ENCODE results near the gene ZNF599. TPM values are rescaled to one million over a fixed set of nuclear protein-coding genes. Genes with fewer than 3 reads are reported as not detected.

The ZNF599 gene
- total and polyA plus RNA-seq, 4 experiments from 2014 or later, result 8.0 to 10.7 (median 9.9) TPM

DNA sequence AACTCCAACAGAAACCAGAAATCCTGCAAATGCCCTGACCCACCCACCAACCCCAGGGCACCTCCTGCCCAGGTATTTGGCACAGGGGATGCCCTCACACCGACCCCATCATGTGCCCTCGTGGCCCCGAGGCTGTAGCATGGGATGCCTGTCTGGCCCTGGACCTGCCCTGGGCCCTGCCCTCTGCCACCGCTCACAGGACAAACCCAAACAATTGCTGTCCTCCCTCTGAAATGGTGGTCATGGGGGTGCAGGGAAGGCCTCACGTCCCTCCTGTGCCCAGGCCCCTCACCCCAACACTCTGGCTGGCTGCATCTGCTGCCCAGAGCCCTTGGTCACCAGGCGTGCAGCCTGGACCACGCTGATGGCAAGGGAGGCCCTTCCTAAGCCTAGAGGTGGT, 41.1 kb downstream of the ZNF599 start:
- H3K36me3 Mint-ChIP-seq, result peaks cover 19 to 25% of the 10 kb centered on the region in 2 donors
- no peaks in the 10 kb centered on the region for H3K36me3 ChIP-seq (ENCODE audit: insufficient read depth, low read length)
- no peaks in the 10 kb centered on the region for H3K27me3 ChIP-seq (ENCODE audit: insufficient read depth, low read length)
- intact Hi-C loops (cut with micrococcal nuclease), result loop anchor here (5.0 kb wide), 1 partner anchor 280 kb away; no protein-coding TSS in a partner anchor
- POLR2A ChIA-PET (ENCODE audit: partially characterized antibody), result interaction anchor here (1.9 kb wide), 1 partner anchor 56 kb away, joined by 4 read pairs; no protein-coding TSS in a partner anchor
- no peaks in the 10 kb centered on the region for H3K9me3 ChIP-seq (ENCODE audit: control insufficient read depth in 1 of 2, low read length in 2 of 2)
- CTCF ChIA-PET (ENCODE audit: partially characterized antibody), result no interaction called here
- peaks cover 8 to 10% of the 10 kb centered on the region in 2 donors for H3K27me3 Mint-ChIP-seq
- H3K9me3 Mint-ChIP-seq, result peaks cover 0 to 12% (median 7%) of the 10 kb centered on the region in 8 donors
- no peak overlapping the region for H3K27ac ChIP-seq (ENCODE audit: low read depth, low read length)
- no peak for DNase-seq
- H3K4me3 Mint-ChIP-seq, result peak overlapping the region in 5 of 8 donors; percentile 4 to 50 (median 38)
- peaks cover 26% of the 10 kb centered on the region for H3K4me1 ChIP-seq (ENCODE audit: insufficient read depth, low read length)
- peaks cover 15 to 36% (median 26%) of the 10 kb centered on the region in 4 donors for H3K4me1 Mint-ChIP-seq
- peak overlapping the region in 1 of 7 donors; percentile 19 for H3K27ac Mint-ChIP-seq
- H3K4me3 ChIP-seq (ENCODE audit: low read length in 2 of 2), result no peak overlapping the region

GRCh38 chr19:34731019-34731829, 41.8 kb downstream of the ZNF599 start:
- H3K27me3 ChIP-seq (ENCODE audit: insufficient read depth, low read length), result no peaks in the 10 kb centered on the region
- peaks cover 0 to 7% (median 4%) of the 10 kb centered on the region in 8 donors for H3K9me3 Mint-ChIP-seq
- CTCF ChIA-PET (ENCODE audit: partially characterized antibody), result no interaction called here
- no peak for DNase-seq
- H3K9me3 ChIP-seq (ENCODE audit: control insufficient read depth in 1 of 2, low read length in 2 of 2), result no peaks in the 10 kb centered on the region
- no peak overlapping the region for H3K4me3 ChIP-seq (ENCODE audit: low read length in 2 of 2)
- H3K36me3 Mint-ChIP-seq, result peaks cover 12 to 21% of the 10 kb centered on the region in 2 donors
- H3K27ac ChIP-seq (ENCODE audit: low read depth, low read length), result no peak overlapping the region
- intact Hi-C loops (cut with micrococcal nuclease), result loop anchor here (5.0 kb wide), 1 partner anchor 281 kb away; no protein-coding TSS in a partner anchor
- H3K4me3 Mint-ChIP-seq, result peak overlapping the region in 5 of 8 donors; percentile 4 to 50 (median 38)
- H3K27ac Mint-ChIP-seq, result no peak overlapping the region
- H3K27me3 Mint-ChIP-seq, result peaks cover 8 to 18% of the 10 kb centered on the region in 2 donors
- POLR2A ChIA-PET (ENCODE audit: partially characterized antibody), result interaction anchor here (1.9 kb wide), 1 partner anchor 55 kb away, joined by 4 read pairs; no protein-coding TSS in a partner anchor
- H3K4me1 Mint-ChIP-seq, result peaks cover 15 to 35% (median 26%) of the 10 kb centered on the region in 4 donors
- peaks cover 26% of the 10 kb centered on the region for H3K4me1 ChIP-seq (ENCODE audit: insufficient read depth, low read length)
- no peaks in the 10 kb centered on the region for H3K36me3 ChIP-seq (ENCODE audit: insufficient read depth, low read length)

DNA sequence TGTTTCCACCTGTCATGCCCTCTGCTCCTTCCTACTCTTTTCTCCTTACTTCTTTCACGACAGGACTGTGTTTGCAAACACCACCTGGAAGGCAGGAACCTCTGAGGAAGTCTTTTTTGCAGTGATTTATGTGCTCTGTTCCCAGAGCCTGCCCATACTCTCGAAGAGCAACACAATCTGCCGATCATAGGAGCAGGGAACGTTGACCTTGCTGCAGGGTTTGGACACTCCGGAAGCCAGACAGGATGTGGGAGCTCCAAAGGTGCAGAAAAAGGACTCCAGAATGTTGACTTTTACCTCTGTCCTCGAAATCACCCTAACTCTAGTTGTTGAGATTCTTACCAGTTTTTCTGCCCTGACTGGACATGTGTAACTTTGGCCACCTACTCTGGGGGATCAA, 47.6 kb downstream of the ZNF599 start:
- Mint-ChIP-seq H3K9me3 (peaks cover 0 to 4% (median 0%) of the 10 kb centered on the region in 8 donors), H3K36me3 (no peaks in the 10 kb centered on the region), H3K4me1 (no peaks in the 10 kb centered on the region), H3K27ac (no peak overlapping the region), H3K4me3 (no peak overlapping the region), H3K27me3 (peaks cover 8 to 29% of the 10 kb centered on the region in 2 donors)
- H3K4me1 ChIP-seq (ENCODE audit: insufficient read depth, low read length), result no peaks in the 10 kb centered on the region
- no peak for DNase-seq
- H3K4me3 ChIP-seq (ENCODE audit: low read length in 2 of 2), result no peak overlapping the region
- no peaks in the 10 kb centered on the region for H3K9me3 ChIP-seq (ENCODE audit: control insufficient read depth in 1 of 2, low read length in 2 of 2)
- no peaks in the 10 kb centered on the region for H3K36me3 ChIP-seq (ENCODE audit: insufficient read depth, low read length)
- H3K27ac ChIP-seq (ENCODE audit: low read depth, low read length), result no peak overlapping the region
- CTCF ChIA-PET (ENCODE audit: partially characterized antibody), result interaction anchor here (0.9 to 1.8 kb wide), 3 partner anchors 12 to 48 kb away, joined by 3 to 5 read pairs (median 4); partner anchors contain the start of genes SCGB2B2 and ZNF302
- POLR2A ChIA-PET (ENCODE audit: partially characterized antibody), result no interaction called here
- intact Hi-C loops (cut with micrococcal nuclease), result no loop called here
- H3K27me3 ChIP-seq (ENCODE audit: insufficient read depth, low read length), result no peaks in the 10 kb centered on the region

GRCh38 chr19:34722353-34722752, 50.7 kb downstream of the ZNF599 start:
- POLR2A ChIA-PET (ENCODE audit: partially characterized antibody), result no interaction called here
- Mint-ChIP-seq H3K27me3 (peaks cover 4 to 27% of the 10 kb centered on the region in 2 donors), H3K36me3 (no peaks in the 10 kb centered on the region), H3K4me1 (no peaks in the 10 kb centered on the region), H3K9me3 (peaks cover 0 to 4% (median 0%) of the 10 kb centered on the region in 8 donors), H3K27ac (no peak overlapping the region), H3K4me3 (no peak overlapping the region)
- H3K36me3 ChIP-seq (ENCODE audit: insufficient read depth, low read length), result no peaks in the 10 kb centered on the region
- no peaks in the 10 kb centered on the region for H3K27me3 ChIP-seq (ENCODE audit: insufficient read depth, low read length)
- no peaks in the 10 kb centered on the region for H3K4me1 ChIP-seq (ENCODE audit: insufficient read depth, low read length)
- H3K4me3 ChIP-seq (ENCODE audit: low read length in 2 of 2), result no peak overlapping the region
- no peaks in the 10 kb centered on the region for H3K9me3 ChIP-seq (ENCODE audit: control insufficient read depth in 1 of 2, low read length in 2 of 2)
- DNase-seq, result no peak
- intact Hi-C loops (cut with micrococcal nuclease), result no loop called here
- no peak overlapping the region for H3K27ac ChIP-seq (ENCODE audit: low read depth, low read length)
- CTCF ChIA-PET (ENCODE audit: partially characterized antibody), result no interaction called here

DNA sequence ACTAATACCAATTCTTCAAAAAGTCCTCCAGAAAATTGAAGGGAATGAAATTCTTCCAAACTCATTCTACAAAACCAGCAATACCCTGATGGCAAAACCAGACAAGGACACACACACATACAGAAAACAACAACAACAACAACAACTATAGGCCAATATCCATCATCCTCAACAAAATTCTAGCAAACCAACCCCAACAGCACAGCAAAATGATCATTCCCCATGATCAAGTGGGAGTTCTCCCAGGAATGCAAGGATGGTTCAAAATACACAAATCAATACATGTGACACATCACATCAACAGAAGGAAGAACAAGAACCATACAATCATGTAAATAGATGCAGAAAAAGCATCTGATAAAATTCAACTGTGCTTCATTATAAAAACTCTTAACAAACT, 57.7 kb downstream of the ZNF599 start:
- Mint-ChIP-seq H3K36me3 (peaks cover 2 to 7% of the 10 kb centered on the region in 2 donors), H3K4me1 (peaks cover 0 to 1% (median under 1%) of the 10 kb centered on the region in 4 donors), H3K27me3 (peaks cover 16 to 20% of the 10 kb centered on the region in 2 donors), H3K4me3 (no peak overlapping the region), H3K9me3 (peaks cover 3 to 24% (median 17%) of the 10 kb centered on the region in 8 donors), H3K27ac (no peak overlapping the region)
- Histone ChIP-seq H3K36me3 (ENCODE audit: insufficient read depth, low read length) (no peaks in the 10 kb centered on the region), H3K27me3 (ENCODE audit: insufficient read depth, low read length) (no peaks in the 10 kb centered on the region), H3K4me1 (ENCODE audit: insufficient read depth, low read length) (no peaks in the 10 kb centered on the region), H3K27ac (ENCODE audit: low read depth, low read length) (no peak overlapping the region), H3K9me3 (ENCODE audit: control insufficient read depth in 1 of 2, low read length in 2 of 2) (no peaks in the 10 kb centered on the region), H3K4me3 (ENCODE audit: low read length in 2 of 2) (no peak overlapping the region)
- ChIA-PET CTCF (ENCODE audit: partially characterized antibody) (interaction anchor here (0.9 to 1.0 kb wide), 2 partner anchors 75 to 76 kb away, joined by 3 read pairs; no protein-coding TSS in a partner anchor), POLR2A (ENCODE audit: partially characterized antibody) (no interaction called here)
- DNase-seq, result no peak
- intact Hi-C loops (cut with micrococcal nuclease), result loop anchor here (10.0 kb wide), 1 partner anchor 671 kb away; no protein-coding TSS in a partner anchor

DNA sequence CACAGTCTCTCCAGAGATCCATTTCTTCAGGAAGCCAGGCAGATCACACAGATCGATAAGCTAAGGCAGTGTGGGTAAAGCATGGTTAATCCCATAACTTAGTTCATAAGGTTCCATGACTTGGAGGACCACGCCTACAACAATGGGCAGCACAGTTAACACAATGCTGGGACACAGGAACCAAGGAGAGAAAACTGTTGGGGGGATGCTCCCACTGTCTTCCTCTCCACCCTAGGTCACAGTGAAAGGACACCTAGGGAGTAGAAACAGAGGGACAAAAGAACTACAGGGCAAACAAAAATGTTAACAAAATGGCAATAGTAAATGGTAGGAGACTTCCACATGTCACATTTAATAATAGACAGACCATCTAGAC, 59.8 kb downstream of the ZNF599 start:
- intact Hi-C loops (cut with micrococcal nuclease), result loop anchor here (5.0 to 10.0 kb wide), 2 partner anchors 668 to 936 kb away; no protein-coding TSS in a partner anchor
- no peak for DNase-seq
- no peaks in the 10 kb centered on the region for H3K36me3 ChIP-seq (ENCODE audit: insufficient read depth, low read length)
- no peaks in the 10 kb centered on the region for H3K4me1 ChIP-seq (ENCODE audit: insufficient read depth, low read length)
- Mint-ChIP-seq H3K36me3 (peaks cover 2 to 7% of the 10 kb centered on the region in 2 donors), H3K4me3 (no peak overlapping the region), H3K4me1 (peaks cover 0 to 1% (median under 1%) of the 10 kb centered on the region in 4 donors), H3K27ac (no peak overlapping the region), H3K9me3 (peaks cover 3 to 24% (median 18%) of the 10 kb centered on the region in 8 donors), H3K27me3 (peaks cover 16 to 18% of the 10 kb centered on the region in 2 donors)
- POLR2A ChIA-PET (ENCODE audit: partially characterized antibody), result no interaction called here
- no peak overlapping the region for H3K27ac ChIP-seq (ENCODE audit: low read depth, low read length)
- H3K27me3 ChIP-seq (ENCODE audit: insufficient read depth, low read length), result no peaks in the 10 kb centered on the region
- H3K4me3 ChIP-seq (ENCODE audit: low read length in 2 of 2), result no peak overlapping the region
- H3K9me3 ChIP-seq (ENCODE audit: control insufficient read depth in 1 of 2, low read length in 2 of 2), result no peaks in the 10 kb centered on the region
- CTCF ChIA-PET (ENCODE audit: partially characterized antibody), result interaction anchor here (1.2 to 8.2 kb wide), 6 partner anchors 8 to 213 kb away, joined by 3 to 144 read pairs (median 5); partner anchors contain the start of gene ZNF181
